Activated CD4-positive, alpha-beta T cell treated with anti-CD3 and anti-CD28 coated beads for 1 hour (primary cell): ENCODE results near the gene NAALADL2.

Experiments
- DNase-seq: peaks from one replicate; pipeline ENCODE4 v3.0.0-alpha.2; 2020

Gene NAALADL2

DNA sequence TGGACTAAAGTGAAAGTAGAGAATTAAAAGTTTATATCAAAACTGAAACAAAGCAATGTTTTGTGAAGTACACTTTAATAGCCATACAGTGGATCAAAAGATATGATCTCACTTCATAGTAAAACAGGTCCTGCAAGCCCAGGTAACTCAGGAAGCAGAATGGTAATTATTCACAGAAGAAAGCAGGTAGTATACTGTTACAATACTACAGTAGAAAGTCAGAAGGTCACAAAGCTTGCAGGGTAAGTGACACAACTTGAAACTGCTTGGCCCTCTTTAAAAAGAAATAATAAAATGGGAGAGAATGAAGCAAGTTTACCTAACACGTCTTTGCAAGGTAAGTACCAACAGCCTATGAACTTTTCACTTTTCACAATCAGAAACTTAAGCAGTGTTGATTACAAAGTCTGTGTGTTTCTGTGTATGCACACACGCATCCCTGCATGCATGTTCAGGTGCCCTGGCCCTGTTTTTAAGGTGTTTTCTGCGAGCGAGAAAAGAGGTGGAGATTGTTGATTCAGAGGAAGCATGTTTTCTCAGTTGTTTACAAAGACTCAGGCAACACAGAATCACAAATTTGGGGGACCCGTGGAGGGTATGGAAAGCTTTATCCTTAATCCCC is at the start of gene NAALADL2:
Gene NAALADL2 (plus strand): TSS at position 221 of the 622 bp plus-strand sequence.
- no peak for DNase-seq

DNA sequence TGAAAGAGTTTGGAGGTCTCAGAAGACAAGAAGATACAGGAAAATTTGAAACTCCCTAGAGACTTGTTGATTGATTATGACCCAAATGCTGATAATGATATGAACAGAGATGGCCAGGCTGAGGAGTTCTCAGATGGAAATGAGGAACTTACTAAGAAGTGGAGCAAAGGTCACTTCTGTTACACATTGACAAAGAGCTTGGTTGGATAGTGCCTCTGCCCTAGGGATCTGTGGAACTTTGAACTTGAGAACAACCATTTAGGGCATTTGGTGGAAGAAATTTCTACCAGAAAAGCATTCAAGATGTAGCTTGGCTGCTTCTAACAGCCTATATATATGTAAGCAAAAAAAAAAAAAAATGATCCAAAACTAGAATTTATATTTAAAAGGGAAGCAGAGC is 48.9 kb upstream of the NAALADL2 start:
- no peak for DNase-seq

DNA sequence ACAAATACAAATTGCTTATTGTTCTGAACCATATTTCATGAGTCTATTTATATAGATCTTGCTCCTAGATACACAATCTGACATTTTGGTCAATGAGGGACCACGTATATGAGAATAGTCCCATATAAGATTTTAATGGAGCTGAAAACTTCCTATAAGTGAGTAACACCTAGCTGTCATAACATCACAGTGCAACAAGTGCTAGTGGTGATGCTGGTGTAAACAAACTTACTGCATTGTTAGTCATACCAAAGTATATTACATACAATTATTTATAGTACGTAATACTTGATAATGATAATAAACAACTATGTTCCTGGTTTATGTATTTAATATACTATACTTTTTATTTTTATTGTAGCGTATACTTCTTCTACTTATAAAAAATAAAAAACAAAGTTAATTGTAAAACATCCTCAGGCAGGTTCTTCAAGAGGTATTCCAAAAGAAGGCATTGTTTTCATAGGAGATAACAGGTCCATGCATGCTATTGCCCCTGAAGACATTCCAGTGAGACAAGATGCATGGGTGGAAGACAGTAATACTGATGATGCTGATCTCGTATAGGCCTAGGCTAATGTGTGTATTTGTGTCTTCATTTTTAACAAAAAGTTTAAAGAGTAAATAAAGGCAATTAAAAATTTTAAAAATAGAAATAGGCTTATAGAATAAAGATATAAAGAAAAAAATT is 46.8 kb upstream of the NAALADL2 start:
- DNase-seq = no peak

DNA sequence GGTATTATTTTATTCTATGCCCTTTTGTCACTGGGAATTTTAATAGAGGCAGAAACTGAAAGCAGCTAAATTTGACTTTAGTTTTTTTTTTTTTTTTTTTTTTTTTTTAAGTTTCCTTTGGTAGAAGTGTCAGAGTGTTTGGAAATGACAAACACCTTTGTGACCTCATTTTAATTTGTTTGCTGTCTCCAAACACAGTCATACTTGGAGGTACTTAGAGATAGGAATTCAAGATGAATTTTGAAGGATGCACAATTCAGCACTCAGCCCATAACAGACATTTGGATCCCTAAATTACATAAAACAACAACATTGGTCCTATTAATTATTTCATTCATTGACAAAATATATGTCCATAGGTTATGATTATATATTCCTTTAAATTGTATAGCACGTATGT is 43.4 kb upstream of the NAALADL2 start:
- no peak for DNase-seq

DNA sequence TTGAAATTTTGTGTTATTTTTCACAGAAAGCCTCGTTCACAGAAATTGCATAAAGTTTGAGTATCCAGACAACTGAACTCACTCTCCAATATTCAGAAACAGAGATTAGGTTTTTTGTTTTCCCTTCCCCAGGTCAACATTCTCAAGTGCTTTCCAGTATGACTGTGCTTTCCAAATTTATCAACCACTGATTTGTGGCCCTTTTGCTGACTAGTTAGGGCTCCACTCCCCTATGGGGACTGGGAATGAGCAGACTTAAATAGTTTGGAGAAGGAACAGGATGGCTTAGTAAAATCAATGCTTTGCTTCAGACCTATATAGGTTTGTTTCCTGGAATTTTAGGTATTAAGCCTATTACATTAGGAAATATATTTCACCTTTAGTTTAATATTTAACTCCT is 38.2 kb upstream of the NAALADL2 start:
- no peak for DNase-seq

DNA sequence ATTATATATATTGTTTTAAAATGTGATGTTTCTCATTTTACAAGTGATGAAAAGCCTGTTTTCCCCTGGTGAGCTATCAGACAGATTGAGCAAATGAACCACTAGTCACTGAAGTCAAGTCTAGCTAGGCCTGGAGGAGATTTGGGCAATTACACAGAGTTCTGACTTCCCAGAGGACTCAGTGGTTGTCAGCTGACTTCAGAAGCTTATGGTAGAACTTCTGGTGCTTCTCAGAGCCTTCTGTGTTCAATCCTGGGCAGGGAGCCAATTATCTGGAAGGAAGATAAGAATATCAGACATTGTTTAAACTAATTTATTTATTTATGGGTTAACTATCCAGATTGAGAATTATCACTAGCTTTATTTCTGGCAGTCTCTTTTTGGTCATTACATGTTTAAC is 37.7 kb upstream of the NAALADL2 start:
- no peak for DNase-seq

DNA sequence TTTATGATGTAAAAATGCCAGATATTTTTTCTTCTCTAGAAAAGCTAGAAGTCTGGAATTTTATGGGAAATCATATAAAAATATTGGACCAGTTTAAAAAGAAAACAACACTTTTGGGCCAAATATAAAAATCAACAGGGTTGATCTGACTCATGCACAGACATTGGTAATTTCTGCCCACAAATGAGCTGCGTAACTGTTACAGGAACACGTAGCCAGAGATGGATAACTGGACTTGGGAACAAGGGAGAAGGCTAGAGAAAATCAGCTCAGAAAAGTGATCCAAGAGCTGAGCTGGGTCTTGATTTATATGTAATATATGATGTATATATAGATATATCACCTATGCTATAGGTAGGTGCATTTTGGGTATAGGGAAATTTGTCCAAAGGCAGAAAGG is 36.8 kb upstream of the NAALADL2 start:
- no peak for DNase-seq

DNA sequence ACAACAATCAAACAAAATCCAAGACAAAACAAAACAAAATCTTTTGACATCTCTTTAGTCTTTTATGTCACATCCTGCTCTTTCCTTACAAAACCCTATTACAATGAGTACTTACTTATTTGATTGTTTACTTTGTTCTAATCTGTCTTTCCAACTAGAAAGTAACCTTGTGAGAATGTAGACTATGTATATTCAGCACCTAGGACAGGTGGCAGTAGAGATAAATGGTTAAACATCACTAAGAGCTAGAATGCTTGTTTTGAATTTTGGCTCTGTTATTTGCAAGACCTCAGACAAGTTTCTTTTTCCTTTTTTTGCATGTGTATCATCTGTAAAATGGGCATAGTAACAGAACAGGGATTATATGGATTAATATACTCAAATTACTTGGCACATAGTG is 33.1 kb upstream of the NAALADL2 start:
- DNase-seq = no peak

DNA sequence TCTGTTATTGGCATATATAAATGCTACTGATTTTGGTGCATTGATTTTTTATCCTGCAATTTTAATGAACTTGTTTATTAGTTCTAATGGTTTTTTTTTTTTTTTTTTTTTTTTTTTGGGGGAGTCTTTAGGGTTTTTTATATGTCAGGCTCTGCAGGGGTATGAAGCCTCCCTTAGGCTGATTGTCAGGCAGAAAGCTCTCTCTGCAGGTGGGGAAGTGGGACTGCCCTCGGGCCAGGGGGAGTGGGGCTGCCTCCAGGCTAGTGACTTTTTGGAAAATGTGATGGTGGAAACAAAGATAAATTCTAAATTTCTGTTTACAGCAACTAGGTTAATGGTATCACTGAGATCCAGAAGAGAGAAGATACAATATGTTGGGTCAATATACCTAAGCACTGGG is 14.4 kb upstream of the NAALADL2 start:
- DNase-seq = no peak

DNA sequence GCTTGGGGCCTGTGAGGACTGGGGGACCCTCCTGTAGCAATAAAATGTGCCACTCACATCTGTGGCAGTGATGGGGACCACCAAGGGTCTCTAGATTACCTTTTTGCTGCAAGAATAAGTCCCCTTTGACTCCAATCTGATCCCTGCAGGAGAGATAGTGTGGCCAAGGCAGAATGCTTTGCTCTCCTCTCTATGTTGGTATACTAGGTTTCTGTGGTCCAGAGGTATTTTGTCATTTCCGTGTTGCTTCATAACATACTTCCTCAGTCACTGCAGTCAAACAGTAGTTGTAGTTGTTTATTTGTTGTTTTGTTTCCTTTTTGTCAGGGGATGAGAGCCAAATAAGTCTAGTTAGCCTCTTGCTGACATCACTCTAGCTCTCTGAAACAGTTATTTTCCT is 13.1 kb upstream of the NAALADL2 start:
- DNase-seq = no peak

DNA sequence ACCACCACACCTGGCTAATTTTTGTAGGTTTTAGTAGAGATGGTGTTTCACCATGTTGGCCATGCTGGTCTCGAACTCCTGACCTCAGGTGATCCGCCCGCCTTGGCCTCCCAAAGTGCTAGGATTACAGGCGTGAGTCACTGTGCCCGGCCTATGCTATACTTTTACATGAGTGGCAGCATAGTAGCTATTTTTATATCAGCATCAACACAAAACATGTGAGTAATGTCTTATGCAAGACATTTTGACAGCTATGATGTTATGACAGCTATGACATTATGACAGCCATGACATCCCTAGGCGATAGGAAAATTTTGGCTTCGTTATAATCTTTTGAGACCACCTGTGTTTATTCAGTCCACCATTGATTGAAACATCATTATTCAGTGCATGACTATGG is 4.1 kb upstream of the NAALADL2 start:
- DNase-seq = no peak

DNA sequence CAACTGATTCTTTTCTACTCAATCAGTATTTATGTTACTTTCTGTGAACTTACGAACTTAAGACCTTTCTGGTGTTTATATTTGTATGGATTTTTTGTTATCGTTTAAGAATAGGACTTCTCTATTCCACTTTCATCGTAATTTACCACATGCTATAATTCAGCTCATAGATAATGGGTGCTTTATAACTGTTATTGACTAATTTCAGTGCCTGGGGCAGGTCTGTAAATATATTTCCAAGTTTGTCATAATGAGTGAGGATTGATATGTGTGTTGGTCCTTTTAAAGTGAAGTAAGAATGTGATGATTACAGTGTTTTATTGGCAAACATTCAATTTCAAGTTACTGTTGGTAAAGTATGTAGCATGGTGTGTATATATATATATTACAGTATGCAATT is 1.8 kb upstream of the NAALADL2 start:
- no peak for DNase-seq

DNA sequence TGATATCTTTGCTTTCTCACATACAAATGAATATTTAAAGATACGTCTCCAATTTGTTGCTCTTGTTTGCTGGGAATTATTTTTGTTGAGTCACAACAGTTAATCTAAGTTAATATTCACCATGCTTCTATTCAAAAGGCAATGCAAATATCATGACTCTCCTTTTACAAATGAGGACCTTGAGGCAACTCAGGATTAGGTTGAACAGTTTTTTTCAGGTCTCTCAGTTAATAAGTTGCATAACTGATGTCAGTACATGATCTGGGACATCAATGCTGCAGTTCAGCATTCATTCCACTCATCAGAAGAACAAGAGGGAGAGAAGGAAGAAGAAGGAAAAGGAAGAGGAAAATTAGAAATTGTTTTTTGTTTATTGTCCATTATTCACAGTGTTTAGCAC is 781 bp upstream of the NAALADL2 start:
- no peak for DNase-seq

DNA sequence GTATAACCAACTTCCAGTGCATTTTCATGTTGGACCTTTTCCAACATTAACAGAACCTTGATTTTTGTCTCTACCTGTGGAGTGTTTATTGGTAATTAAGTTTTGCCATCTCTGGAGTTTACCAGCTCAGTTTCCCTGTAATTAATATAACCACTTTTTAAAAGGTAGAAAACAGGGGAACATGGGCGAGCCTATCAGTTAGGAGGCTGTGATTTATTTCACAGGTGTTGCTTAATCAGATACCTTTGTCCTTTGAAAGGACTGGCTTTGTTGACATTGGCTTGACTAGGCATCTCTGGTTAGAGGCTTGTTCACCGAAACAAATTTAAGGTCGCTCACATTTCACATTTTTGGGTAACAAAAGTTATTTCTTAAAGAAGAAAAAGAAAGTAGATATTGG is 622 bp downstream of the NAALADL2 start:
- DNase-seq = no peak

DNA sequence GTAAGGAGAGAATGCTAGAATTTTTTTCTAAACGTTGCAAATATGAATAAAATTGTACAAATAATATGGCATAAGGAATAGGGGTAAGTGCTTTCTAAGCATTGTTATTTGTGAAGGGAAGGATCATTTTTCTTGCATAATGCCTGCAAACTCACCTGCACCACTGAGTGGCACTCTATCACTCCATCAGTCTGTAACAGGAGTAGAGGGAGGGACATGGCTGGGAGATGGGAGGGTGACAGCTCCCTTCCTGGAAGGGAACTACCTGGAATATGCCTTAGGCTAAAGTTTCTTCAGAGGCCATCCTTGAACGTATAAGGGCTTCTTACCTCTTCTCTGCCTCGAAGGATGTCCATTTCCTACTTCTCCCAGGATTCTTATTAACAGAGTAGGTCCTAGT is 3.0 kb downstream of the NAALADL2 start:
- DNase-seq = no peak

DNA sequence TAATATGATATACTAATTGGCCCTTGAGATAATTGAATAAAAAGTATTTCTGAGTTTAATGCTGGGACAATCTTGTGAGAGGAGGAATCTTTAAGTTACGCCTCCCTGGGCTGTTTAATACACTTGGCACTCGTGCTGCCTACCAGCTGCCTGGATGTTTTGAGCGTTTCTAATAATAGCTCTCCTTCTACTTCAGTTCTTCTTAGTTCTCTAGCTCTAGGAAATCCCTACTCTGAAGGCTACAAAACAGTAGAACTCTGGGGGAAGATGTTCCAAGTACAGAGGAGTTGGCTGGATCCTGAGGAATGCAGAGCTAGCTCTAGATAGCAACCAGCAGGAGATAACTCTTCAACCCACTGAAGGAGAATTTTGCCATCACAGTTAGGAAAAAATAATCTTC is 3.5 kb downstream of the NAALADL2 start:
- no peak for DNase-seq

DNA sequence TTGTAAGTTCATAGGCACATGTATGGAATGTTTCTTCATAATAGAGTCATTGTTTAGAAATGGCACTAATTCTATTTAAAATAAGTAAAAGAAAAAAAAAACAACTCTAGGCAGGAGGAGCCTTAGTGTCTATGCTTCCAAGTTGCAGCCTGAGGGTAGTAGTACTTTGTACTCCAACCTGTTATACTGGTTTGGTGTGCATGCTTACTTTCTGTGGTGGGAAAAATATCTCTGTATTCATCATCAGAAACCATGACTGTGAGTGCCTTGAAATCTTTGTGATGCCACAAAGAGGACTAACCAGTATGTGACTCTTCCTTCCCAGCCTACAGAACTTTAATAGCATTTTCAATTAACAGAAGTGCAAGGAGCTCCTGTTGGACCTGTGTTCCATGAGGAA is 4.4 kb downstream of the NAALADL2 start:
- no peak for DNase-seq

DNA sequence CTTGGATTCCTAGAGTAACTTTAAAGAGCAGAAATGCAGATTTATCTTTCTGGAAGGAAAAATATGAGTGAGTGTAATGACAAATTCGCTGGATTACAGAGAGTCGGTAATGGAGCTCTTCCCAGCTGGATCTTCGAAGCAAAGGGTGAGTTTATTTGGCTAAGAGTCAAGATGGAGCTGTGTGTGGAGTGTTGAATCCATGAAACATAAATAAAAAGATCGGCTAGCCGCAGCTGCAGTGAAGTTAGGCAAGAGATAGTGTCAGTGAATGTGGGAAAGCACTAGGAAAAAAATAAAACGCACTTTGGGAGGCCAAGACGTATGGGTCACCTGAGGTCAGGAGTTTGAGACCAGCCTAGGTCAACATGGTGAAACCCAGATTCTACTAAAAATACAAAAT is 10.3 kb downstream of the NAALADL2 start:
- DNase-seq = no peak

DNA sequence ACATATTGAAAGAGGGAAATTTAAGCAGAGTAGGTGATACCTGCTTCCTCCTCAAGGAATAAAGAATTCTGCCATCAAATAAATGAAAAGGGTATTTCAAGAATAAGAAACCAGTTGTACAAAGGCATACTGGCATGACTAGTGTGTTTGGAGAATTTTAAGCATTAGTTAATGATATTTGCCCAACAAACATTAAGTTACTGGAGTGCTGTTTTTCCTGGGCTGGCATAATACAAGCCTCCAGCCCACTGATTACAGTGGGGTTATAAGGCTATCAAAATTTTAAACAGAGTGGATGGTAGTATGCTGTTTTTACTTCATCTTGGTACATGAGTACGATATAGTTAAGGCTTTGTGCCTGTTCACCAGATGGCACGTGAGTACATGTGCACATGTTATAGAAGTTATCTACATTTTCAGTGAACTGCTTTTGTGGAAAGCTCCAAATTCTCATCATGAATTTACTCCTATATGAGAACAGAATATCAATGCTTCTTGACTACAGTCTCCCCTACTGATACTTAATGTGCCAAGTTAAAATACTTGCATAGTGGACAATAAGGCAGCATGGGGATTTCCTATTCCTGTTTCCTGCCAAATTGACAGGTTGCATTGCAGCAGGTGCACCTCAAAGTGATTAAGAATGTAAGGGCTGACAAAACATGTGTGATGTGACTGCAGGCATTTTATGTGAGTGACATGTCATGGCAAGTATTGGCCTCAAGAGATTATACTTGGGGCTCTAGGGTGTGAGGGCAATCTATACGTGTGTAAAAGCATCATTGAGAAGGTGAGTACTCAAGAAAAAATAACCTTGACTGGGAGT is 14.9 kb downstream of the NAALADL2 start:
- no peak for DNase-seq

DNA sequence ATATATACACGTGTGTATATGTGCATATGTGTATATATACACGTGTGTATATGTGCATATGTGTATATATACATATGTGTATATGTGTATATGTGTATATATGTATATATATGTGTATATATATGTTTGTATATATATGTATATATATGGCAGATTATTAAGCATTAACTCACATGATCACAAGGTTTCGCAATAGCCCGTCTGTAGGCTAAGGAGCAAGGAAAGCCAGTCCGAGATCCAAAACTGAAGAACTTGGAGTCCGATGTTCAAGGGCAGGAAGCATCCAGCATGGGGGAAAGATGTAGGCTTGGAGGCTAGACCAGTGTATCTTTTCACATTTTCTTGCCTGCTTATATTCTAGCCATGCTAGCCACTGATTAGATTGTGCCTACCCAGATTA is 23.7 kb downstream of the NAALADL2 start:
- no peak for DNase-seq

DNA sequence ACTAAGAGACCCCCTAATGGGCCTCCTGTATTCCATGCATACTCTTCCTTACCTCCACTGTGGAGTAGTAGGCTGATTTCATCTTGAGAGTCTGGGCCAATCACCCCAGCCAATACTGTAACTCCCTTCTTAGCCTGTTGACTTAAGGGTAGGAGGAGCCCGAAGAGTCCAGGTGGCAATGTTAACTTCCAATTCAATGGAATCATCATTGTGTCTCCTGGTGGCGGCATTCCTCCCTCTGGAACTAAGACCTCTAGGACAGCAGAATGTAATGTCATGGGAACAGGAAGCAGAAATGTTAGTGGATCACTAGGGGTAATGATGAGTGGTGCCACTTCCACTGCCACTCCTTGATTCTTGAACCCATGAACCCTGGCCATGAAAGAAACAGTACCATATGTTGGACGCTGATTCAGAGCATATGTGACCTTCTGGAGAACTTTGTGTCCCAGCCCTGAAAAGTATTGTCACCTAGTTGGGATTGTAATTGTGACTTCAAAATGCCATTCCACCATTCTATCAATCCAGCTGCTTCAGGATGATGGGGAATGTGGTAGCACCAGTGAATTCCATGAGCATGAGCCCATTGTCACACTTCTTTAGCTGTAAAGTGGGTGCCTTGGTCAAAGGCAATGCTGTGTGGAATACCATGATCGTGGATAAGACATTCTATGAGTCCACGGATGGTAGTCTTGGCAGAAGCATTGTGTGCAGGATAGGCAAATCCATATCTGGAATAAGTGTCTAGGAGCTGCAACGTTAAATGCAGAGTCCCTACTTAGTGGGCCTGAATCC is 24.9 kb downstream of the NAALADL2 start:
- no peak for DNase-seq

DNA sequence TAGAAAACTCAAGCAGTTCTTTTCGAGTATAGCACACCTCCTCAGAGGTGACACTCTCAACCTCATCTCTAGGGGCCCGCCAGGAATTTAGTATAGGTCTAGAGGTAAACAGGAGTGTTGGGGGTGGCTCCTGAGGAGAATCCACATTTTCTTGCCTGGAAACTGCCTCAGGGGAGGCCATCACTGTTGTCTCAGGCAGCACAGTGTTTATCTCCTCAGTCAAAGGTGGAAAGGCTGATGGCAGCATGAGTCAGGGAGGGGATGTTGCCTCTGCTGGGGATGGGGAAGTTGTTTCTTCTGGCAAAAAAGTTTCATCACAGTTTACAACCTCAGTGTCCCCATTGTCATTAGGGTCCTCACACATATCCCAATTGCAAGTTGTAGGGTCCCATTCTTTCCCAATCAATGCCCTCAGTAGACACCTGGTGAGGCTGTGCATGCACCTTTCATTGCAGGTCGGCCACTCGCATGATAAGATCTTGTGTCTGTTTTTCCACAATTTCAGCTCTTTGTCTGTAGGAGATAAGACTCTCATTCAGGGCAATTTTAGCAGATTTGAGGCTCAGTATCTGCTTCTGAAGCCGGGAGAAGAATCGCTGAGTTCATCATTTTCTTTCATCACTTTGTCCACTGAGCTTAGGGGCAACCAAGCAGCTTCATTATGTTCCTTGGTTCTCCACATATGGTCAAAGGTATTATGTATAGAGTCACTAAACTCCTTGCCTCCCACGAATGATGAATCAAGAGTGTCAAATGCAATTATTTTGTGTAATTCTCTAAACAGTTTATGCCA is 25.8 kb downstream of the NAALADL2 start:
- no peak for DNase-seq
